ENCODE results near the gene LAD1.

Gene LAD1

GRCh38 chr1:201399018-201399351, at the start of gene LAD1:
LAD1 (minus strand) TSS chr1:201399324; CDS start chr1:201399306, 18 bp downstream.
- no peak for DNase-seq

GRCh38 chr1:201447903-201448871, 49.1 kb upstream of the LAD1 start:
- peak; percentile 63 for DNase-seq

GRCh38 chr1:201445310-201445709, 46.2 kb upstream of the LAD1 start:
- DNase-seq, result no peak

GRCh38 chr1:201444792-201445191, 45.7 kb upstream of the LAD1 start:
- DNase-seq, result no peak

- no peak for DNase-seq
These were observed 44.6 kb upstream of the LAD1 start for GRCh38 chr1:201443747-201444146.

GRCh38 chr1:201436969-201437368, 37.8 kb upstream of the LAD1 start:
- no peak for DNase-seq

GRCh38 chr1:201436393-201436792, 37.3 kb upstream of the LAD1 start:
- no peak for DNase-seq

GRCh38 chr1:201434266-201434665, 35.1 kb upstream of the LAD1 start:
- no peak for DNase-seq

GRCh38 chr1:201433609-201434008, 34.5 kb upstream of the LAD1 start:
- no peak for DNase-seq

GRCh38 chr1:201430776-201431175, 31.7 kb upstream of the LAD1 start:
- DNase-seq, result no peak

- DNase-seq, result no peak
These were observed 30.8 kb upstream of the LAD1 start for GRCh38 chr1:201429736-201430501.

- no peak for DNase-seq
These were observed 28.8 kb upstream of the LAD1 start for GRCh38 chr1:201427963-201428362.

- DNase-seq, result no peak
These were observed 27.6 kb upstream of the LAD1 start for GRCh38 chr1:201426479-201427310.

GRCh38 chr1:201424146-201424545, 25.0 kb upstream of the LAD1 start:
- DNase-seq, result no peak

- DNase-seq, result no peak
These were observed 24.5 kb upstream of the LAD1 start for GRCh38 chr1:201423655-201424054.

- no peak for DNase-seq
These were observed 23.4 kb upstream of the LAD1 start for GRCh38 chr1:201422436-201423030.

- DNase-seq, result no peak
These were observed 22.9 kb upstream of the LAD1 start for GRCh38 chr1:201422026-201422425.

GRCh38 chr1:201421041-201421440, 21.9 kb upstream of the LAD1 start:
- DNase-seq, result no peak

GRCh38 chr1:201420608-201421002, 21.5 kb upstream of the LAD1 start:
- DNase-seq, result no peak

- DNase-seq, result no peak
These were observed 20.9 kb upstream of the LAD1 start for GRCh38 chr1:201419746-201420607.

- DNase-seq, result no peak
These were observed 20.1 kb upstream of the LAD1 start for GRCh38 chr1:201419256-201419655.

- no peak for DNase-seq
These were observed 19.3 kb upstream of the LAD1 start for GRCh38 chr1:201418461-201418860.
